KBM-7 (cell line): ENCODE measurements around the gene HOXD4.

Experiments
- DNase-seq: peaks from one replicate; pipeline ENCODE4 v3.0.0-alpha.2; 2015
- in situ Hi-C: fragments of 300-500 bp; cut with MboI; formaldehyde crosslinking; loops from 2 replicates; pipeline ENCODE4 v1.14.3; 2020; ENCODE audit warnings: low sequenced_read_pairs, low pct_unique_long_range_greater_than_20kb, mixed read lengths

Gene HOXD4

GRCh38 chr2:176112375-176113302 is 38.7 kb upstream of the HOXD4 start:
- no peak for DNase-seq
- in situ Hi-C loops, result no loop called here

DNA sequence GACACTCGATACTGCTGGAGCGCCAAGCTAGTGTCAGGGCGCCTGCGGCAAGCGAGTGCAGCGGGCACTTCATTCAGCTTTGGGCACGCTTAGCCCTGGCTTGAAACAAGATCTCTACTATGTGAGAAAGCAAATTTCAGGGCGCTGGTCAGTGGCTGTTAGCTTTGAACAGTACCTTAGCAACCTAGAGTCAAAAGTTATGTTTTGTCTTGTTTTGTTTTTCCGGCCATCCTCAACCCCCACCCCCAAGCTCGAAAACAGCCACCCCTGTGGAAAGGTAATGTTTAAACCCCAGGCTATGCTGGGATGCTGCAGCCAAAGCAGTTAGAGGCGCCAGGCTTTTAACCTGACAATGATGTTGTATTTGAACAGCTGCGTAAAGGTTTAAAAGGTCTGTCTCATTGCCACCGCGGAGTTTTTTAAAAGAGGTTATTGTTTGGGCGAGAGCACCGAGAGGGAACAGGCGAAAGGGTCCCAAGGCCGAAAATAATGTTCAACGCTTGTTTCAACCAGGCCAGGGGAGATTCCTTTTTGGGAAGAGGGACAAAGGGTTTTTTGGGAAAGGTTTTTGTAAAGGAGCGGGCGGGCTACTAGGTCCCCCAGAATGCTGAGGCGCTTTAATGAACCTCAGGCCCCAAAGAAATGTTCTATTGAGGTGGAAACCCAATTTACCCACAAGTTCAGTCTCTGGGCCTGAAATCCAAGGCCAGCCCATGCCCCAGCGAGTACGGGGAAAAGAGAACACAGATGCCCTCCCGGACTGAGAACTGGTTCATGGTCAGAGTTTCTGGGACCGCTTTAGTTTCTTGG is 37.0 kb upstream of the HOXD4 start:
- no peak for DNase-seq
- in situ Hi-C loops, result no loop called here

DNA sequence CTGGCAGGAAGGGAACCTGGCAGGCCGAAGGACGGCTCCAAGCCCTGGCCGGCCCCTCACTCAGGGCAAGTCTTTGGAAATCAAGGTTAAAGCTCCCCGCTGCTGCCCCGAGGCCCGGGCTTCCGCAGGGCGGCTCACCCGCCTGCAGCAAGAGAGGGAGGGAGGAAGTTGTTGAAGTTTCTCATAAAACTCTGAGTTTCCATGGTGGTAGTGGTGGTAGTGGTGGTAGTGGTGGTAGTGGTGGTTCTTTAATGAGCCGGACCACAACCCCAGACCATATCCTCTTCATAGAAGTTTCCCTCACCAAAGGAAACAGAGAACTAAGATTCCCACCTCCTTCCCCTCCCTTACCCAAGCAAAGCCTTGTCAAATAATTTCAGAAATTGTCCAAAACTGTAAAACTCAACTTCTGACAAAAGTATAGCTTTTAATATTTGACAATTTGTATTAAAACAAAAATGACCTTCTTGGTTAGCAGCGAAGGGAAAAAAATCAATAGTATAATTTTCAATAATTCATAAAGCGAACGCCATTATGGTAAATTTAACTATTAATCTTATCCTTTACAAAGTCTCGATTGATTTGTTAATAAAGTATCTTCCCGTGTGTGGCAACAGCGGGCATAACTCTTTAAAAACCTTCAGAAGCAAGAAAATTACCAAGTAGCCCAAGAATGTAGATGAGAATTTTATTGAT is 36.3 kb upstream of the HOXD4 start:
- DNase-seq, result no peak
- in situ Hi-C loops, result no loop called here

DNA sequence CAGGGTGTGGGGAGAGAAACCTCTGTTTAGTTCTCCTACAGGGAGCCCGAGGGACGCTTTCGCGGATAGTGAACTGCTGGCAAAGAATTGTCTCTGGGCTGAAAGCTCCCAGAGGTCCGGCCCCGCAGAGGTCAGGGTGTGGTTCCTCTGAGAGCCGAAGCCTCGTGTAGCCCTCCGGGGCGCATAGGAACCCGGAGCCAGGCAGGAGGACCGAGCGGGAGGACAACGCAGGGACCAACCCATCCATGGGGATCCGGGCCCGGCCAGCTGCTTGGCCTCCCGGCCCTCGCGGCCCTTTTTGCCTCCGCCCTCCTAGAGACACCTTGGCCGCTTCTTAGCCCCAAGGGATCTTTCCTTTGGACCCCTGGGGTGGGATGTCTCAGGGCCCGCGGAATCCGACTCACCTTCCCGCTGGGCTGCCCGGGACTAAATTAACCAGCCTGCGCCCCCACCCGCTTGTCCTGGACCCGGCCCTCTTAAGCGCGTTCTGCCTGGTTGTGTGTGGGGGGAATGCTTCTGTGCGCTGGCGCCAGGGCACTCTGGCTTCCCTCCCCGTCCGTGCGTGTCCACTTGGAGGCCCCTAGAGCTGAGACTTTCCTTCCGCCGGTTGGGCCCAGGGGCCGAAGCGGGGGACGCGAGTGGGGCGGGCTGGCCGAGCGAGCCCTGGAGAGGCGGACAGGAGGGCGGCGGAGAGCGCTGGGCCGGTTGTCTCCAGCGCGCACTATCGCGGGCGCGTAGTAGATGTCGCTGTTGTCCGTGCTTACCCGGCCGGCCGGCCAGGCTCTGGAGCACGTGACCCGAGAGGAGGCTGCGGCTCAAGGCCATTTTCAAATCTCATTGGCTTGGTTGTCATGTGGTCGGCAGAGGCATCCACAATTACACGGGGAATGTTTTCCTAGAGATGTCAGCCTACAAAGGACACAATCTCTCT is 35.2 kb upstream of the HOXD4 start, which contains the start of gene HOXD10:
Gene HOXD10 (plus strand): TSS at position 896 of the 931 bp plus-strand sequence. CDS start 56 bp downstream, outside the sequence.
- in situ Hi-C loops, result no loop called here
- DNase-seq, result no peak

- in situ Hi-C loops, result no loop called here
- no peak for DNase-seq
These were observed 34.1 kb upstream of the HOXD4 start for GRCh38 chr2:176117162-176117822.

DNA sequence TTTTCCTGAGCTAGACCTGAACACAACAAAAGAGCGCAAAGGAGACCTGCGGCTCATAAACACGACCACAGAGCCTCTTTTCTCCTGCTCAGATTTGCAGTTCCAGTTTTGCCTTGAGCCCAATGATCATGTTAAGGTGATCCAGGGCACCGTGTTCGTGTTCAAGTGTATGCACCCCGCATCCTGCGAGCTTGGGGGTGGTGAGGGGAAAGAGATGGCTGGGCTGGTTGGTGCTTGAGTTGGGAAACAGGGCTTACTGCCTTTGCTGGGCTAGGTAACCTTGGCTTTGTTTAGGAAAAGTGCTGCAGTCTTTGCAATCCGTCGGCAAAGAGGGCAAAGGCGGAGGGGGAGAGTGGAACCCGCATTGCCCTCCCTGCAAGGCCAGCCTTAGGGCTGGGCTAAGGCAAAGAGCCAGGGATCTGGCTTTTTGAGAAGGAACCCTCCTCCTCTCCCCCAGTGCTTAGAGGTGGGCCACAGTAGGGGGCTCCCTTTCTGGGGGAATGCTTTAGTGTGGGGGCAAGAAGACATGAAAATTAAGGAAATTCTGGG is 33.5 kb upstream of the HOXD4 start:
- DNase-seq, result no peak
- in situ Hi-C loops, result no loop called here

DNA sequence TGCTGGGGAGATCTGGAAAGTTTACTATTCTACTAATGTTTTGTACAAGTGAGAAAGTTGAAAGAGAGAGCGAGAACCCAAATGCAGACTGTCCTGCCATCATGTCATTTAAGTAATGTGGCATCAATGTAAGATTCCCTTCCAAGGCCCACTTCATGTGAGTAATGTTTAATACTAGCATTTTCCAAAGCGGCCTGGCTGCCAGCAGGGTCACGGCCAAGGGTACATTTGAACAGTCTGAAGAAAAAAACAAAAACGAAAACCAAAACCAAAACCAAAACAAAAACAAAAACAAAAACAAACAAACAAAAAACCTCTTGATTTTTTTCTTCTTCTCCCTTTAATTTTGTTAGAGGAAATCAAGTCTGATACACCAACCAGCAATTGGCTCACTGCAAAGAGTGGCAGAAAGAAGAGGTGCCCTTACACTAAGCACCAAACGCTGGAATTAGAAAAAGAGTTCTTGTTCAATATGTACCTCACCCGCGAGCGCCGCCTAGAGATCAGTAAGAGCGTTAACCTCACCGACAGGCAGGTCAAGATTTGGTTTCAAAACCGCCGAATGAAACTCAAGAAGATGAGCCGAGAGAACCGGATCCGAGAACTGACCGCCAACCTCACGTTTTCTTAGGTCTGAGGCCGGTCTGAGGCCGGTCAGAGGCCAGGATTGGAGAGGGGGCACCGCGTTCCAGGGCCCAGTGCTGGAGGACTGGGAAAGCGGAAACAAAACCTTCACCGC is 32.6 kb upstream of the HOXD4 start:
- DNase-seq, result no peak
- in situ Hi-C loops, result no loop called here

DNA sequence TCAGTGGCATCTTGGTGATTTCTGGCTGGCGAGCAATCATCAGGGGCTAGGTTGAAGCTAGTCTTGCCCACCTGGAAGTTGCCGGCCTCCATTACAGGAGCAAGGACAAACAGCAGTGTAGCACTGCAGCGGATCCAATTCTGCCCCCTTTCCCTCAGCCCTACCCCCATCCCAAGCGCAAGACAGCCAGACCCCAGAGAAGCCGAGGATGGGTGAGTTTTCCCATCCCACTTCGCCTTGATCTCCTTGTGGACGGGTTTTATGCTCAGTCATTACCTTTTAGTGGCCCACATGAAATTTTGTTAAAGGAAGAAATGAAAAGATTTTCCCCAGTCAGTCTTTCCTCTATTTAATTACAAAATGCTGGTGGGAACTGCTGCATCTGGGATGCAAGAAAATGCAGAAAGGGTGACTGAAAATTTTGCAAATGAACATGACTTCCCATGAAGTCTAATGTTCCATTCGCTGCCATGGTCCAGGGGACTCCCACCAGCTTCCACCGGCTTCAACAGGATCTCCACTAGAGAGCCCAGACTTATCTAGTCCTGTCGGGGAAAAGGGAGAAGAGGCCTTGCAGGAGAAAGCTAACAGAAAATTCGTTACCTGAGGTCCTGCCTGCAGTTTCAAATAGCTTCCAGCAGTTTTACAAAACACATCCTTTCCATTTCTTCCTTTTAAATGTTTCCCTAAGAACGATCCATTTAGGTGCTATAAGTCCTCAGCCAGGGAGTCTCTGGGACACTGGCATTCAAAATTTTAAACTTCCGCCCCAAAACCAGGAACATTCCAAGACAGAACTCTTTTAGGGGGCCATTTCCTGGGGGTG is 30.8 kb upstream of the HOXD4 start:
- no peak for DNase-seq
- in situ Hi-C loops, result loop anchor here (10.0 kb wide), 1 partner anchor 514 kb away; no protein-coding TSS in a partner anchor

DNA sequence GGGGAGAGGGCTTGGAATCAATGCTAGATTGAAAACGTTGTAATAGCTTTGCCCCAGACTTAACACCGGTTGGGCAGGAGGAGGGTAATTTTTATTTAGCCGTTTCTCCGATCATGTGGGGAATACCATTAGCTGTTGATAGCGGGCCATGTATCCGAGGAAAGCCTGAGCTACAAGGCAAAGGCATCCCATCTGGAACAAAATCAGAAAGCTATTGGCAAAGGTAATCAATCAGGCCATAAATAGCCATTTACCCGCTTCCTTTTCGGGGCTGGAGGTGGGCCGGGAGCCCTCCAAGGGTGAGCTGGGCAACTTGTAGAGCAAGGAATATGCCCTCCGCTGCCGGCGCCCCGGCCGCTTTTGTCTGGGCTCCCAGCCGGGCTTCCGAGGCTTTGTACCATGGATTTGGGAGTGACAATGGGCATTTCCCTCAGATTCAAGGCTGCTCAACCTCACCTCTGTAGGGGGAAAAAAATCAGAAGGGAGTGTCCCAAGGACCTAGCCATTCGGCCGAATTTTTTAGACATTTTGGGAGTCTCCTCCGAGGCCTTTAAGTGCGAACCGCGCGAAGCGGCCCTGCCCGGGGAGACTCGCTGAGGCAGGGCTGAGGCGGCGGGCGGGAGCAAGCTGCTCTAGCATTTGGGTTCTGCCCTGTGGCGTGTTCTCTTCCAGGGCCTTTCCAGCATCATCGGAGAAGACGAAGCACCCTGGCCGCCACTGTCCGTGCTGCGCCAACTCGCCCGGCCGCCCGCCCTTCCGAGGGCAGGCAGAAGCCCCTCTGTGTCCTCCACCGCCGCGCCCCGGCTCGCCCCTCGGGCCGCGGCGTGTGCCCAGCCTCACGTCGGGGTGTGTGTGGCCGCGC is 29.9 kb upstream of the HOXD4 start:
- no peak for DNase-seq
- in situ Hi-C loops, result loop anchor here (10.0 kb wide), 1 partner anchor 513 kb away; no protein-coding TSS in a partner anchor

DNA sequence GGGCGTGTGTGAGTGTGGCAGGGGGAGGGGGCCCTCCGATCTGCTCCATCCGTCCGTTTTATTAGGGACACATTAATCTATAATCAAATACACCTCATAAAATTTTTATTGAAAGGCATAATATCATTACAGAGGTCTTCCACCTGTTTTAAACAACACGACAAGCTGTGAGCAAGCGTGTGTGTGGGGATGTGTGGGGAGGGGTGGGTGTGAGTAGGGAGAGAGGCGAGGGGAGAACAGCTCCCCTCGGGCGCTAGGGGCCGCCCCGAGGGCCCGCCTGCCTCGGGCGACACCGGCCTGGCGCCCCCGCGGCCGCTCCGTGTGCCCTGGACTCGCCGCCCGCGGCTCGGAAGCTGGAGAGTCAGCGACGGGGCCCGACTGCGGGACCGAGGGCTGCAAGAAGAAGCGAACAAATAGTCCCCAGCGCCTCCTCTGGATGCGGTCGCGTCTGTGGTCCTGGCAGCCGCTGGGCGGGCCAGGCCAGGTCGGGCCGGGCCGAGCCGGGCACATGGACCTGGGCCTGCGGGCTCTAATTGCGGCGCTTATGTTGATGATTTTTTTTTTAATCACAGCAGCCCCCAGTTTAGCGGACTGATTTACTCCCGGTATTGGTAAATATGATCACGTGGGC is 29.2 kb upstream of the HOXD4 start:
- DNase-seq, result no peak
- in situ Hi-C loops, result loop anchor here (10.0 kb wide), 1 partner anchor 513 kb away; no protein-coding TSS in a partner anchor

DNA sequence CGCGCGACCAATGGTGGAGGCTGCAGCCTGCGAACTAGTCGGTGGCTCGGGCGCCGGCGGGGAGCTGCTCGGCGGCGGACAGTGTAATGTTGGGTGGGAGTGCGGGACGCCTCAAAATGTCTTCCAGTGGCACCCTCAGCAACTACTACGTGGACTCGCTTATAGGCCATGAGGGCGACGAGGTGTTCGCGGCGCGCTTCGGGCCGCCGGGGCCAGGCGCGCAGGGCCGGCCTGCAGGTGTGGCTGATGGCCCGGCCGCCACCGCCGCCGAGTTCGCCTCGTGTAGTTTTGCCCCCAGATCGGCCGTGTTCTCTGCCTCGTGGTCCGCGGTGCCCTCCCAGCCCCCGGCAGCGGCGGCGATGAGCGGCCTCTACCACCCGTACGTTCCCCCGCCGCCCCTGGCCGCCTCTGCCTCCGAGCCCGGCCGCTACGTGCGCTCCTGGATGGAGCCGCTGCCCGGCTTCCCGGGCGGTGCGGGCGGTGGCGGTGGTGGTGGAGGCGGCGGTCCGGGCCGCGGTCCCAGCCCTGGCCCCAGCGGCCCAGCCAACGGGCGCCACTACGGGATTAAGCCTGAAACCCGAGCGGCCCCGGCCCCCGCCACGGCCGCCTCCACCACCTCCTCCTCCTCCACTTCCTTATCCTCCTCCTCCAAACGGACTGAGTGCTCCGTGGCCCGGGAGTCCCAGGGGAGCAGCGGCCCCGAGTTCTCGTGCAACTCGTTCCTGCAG is 28.5 kb upstream of the HOXD4 start, which contains the start of gene HOXD9:
Gene HOXD9 (plus strand): TSS at position 37 of the 728 bp plus-strand sequence. CDS start 50 bp downstream, at position 87.
- in situ Hi-C loops, result loop anchor here (10.0 kb wide), 1 partner anchor 512 kb away; no protein-coding TSS in a partner anchor
- no peak for DNase-seq

- DNase-seq, result no peak
- in situ Hi-C loops, result loop anchor here (10.0 kb wide), 1 partner anchor 511 kb away; no protein-coding TSS in a partner anchor
These were observed 27.8 kb upstream of the HOXD4 start for GRCh38 chr2:176123411-176124109.
